Activated CD8-positive, alpha-beta memory T cell treated with anti-CD3 and anti-CD28 coated beads for 48 hours (primary cell): ENCODE measurements around the gene RBM22.

ENCODE experiments used
- DNase-seq, 3 experiments: peaks; one replicate each; pipeline ENCODE4 v3.0.0-alpha.2; 2020; ENCODE audit warnings: low read depth in 2 of 3, low spot score in 2 of 3

RBM22 gene

GRCh38 chr5:150672884-150673275, 28.0 kb downstream of the RBM22 start:
- no peak for DNase-seq

- DNase-seq = no peak
Observed at GRCh38 chr5:150672237-150672883, 28.5 kb downstream of the RBM22 start.

- no peak for DNase-seq
Observed at GRCh38 chr5:150671509-150672236, 29.2 kb downstream of the RBM22 start.

- no peak for DNase-seq
Observed at GRCh38 chr5:150670948-150671310, 29.9 kb downstream of the RBM22 start.

- no peak for DNase-seq
Observed at GRCh38 chr5:150670275-150670947, 30.5 kb downstream of the RBM22 start.

GRCh38 chr5:150665044-150665443, 35.8 kb downstream of the RBM22 start:
- DNase-seq = no peak

GRCh38 chr5:150663936-150664335, 36.9 kb downstream of the RBM22 start:
- no peak for DNase-seq

GRCh38 chr5:150662731-150663516, 37.9 kb downstream of the RBM22 start:
- DNase-seq = no peak

- no peak for DNase-seq
Observed at GRCh38 chr5:150661821-150662596, 38.9 kb downstream of the RBM22 start.

GRCh38 chr5:150661086-150661485, 39.8 kb downstream of the RBM22 start, which contains the start of gene MYOZ3:
TSS of gene MYOZ3 (plus strand) at chr5:150661251. CDS start at chr5:150662942, 1,691 bp downstream.
- no peak for DNase-seq

GRCh38 chr5:150660108-150660831, 40.6 kb downstream of the RBM22 start:
- DNase-seq = no peak

GRCh38 chr5:150659360-150660107, 41.3 kb downstream of the RBM22 start:
- DNase-seq = no peak

- DNase-seq = no peak
Observed at GRCh38 chr5:150658699-150659265, 42.1 kb downstream of the RBM22 start.

GRCh38 chr5:150658121-150658520, 42.7 kb downstream of the RBM22 start:
- no peak for DNase-seq

GRCh38 chr5:150656191-150657132, 44.4 kb downstream of the RBM22 start:
- peak; percentile 38 to 57 (median 55) for DNase-seq

GRCh38 chr5:150655221-150655620, 45.6 kb downstream of the RBM22 start:
- DNase-seq = no peak

- no peak for DNase-seq
Observed at GRCh38 chr5:150653762-150654556, 46.9 kb downstream of the RBM22 start.
